Right lobe of liver (tissue), 4 donors: ENCODE data around the gene COQ9.

Source experiments
- CTCF ChIP-seq, 4 donors: fragments of 200-600 bp in 3 of 4; fragments of 450-650 bp in 1 of 4; IDR thresholded peaks; one replicate each; pipeline versions ENCODE4 v1.5.1 to v1.8.0; 2016 to 2022; ENCODE audit warnings: antibody characterized with exemption in 4 of 4, mild to moderate bottlenecking in 2 of 4
- POLR2A ChIP-seq: fragments of 450-650 bp; IDR thresholded peaks from one replicate; pipeline ENCODE4 v1.6.1; 2017; ENCODE audit warnings: antibody characterized with exemption, mild to moderate bottlenecking
- donor health status: DM: no; HTN: no; CAD: no.
- donor health status: DM: no; HTN: no; CAD: no.
- donor health status: DM: no; HTN: yes; CAD: no.

- no peak for TF ChIP-seq CTCF (IDR thresholded peaks at IDR 0.05)
- no peak for TF ChIP-seq POLR2A
Measured at GRCh38 chr16:57434003-57434402, 13.3 kb upstream of the COQ9 start.
